Stimulated activated CD8-positive, alpha-beta memory T cell treated with anti-CD3 and anti-CD28 coated beads, Interleukin-12 subunit alpha, Interleukin-12 subunit beta, amount 100 ng/mL, for 4 hours (primary cell): ENCODE measurements around the gene NUP62CL.

ENCODE experiments used
- DNase-seq: peaks from one replicate; pipeline ENCODE4 v3.0.0-alpha.2; 2020; ENCODE audit warnings: low read depth

NUP62CL gene

DNA sequence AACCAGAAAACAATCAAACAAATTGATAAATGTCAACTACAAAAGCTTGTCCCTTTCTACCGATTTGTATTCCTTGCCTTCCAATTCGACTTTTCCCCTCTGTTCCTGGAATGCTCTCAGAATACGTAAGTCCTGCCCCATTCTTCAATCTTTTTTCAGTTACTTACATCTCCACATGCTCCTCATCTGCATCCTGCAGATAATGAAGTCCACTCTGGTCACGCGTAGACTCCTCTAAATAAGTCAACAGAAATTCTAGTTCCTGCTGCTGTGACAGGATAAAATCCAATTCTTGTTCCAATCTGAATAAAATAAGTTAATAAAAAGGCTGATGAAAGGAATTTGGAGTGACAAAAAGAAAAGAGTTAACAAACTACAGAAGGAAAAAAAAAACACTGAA lies 53.2 kb downstream of the NUP62CL start:
- no peak for DNase-seq

DNA sequence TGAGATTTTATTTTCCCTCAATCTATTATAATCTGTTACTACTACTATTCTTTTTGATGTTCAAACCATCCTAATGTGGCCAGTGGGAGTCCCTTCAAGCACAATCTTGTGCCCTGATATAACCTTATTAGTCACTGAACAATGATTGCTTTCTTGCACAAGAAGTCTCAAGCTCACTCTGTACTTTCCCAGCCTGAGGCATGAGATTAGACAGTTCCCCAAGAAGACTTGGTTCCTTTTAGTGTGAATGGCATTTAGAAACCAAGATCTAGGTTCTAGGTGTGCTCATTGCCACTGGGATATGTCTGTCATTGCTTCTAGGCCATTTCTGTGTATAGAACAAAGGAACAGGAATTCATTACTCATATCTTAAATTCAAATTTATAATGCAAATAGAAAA lies 59.6 kb downstream of the NUP62CL start:
- no peak for DNase-seq

DNA sequence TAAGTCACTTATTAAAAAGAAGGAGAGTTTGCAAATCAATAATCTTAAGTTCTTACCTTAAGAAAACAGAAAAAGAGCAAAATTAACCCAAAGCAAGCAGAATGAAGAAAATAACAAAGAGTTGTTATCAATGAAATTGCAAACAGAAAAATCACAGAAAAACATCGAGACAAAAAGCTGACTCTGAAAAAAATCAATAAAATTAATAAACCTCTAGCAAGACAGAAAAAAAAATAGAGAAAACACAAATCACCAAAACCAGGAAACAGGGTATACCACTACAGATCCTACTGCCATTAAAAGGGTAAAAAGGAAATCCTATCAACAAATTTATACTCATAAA lies 70.3 kb downstream of the NUP62CL start:
- no peak for DNase-seq

DNA sequence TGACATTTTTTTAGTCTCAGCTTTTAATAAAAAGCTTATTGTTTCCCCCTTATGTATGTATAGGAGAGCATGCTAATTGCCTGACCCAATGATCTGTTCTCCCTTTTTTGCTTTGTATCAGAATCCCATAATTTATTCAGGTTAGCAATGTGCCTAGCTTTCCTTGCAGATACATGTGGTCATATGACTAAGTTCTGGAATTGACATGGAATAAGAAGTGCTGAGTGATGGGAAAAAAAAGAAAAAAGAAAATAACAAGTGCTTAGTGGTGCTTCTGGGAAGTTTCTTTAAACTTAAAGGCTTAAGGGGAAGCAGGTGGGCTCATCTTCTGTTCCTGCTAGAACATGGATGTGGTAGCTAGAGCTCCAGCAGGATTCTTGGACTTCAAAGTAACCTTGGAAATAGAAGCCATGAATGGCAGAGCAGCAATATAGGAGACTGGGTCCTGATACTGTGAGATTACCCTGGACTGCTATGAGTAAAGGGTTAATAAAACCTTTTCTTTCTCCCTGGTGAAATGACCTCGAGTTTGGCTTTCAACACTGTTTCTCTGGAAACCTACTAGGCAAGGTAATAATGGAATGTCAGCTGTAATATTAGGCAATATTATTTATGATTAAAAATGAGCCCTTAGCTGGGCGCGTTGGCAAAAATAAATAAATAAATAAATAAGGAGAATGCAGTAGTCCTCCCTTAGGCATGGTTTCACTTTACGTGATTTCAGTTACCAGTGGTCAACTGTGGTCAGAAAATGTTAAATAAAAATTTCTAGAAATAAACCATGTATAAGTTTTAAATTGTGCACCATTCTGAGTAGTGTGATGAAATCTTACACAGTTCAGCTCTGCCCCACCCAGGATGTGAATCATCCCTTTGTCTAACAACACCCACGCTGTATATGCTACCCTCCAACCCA lies 70.9 kb downstream of the NUP62CL start:
- no peak for DNase-seq

DNA sequence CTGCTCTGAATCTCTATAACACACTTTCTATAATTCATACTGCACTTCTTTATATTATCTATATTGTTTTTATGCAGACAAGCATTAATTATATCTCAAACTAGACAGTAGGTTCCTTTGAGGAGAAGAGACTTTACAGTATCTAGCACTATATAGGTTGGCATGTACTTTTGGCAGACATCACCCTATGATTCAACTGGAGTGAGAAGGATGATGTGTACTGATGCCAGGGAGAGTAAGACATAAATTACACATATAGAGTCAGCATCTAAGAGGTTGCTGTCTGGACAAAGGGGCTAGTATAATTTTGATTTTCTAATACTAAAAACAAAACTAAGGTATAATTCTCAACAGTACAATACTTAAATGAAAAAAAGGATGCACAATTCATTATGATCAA lies 82.5 kb downstream of the NUP62CL start:
- DNase-seq = no peak

DNA sequence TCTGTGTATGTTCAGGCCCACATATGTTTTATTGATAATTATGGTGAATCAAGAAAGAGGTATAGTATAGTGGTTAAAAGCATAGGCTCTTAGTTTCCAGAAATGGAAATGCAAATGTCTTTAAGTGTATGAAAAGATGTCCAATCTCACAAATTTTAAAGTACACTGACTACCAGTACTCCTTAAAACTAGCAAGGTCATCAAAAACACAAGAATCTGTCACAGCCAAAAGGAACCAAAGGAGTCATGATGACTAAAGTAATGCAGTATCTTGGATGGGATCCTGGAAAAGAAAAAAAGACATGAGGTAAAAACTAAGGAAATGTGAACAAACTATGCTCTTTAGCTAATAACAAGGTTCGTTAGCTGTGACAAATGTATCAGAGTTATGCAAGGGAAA lies 87.0 kb downstream of the NUP62CL start:
- DNase-seq = no peak

DNA sequence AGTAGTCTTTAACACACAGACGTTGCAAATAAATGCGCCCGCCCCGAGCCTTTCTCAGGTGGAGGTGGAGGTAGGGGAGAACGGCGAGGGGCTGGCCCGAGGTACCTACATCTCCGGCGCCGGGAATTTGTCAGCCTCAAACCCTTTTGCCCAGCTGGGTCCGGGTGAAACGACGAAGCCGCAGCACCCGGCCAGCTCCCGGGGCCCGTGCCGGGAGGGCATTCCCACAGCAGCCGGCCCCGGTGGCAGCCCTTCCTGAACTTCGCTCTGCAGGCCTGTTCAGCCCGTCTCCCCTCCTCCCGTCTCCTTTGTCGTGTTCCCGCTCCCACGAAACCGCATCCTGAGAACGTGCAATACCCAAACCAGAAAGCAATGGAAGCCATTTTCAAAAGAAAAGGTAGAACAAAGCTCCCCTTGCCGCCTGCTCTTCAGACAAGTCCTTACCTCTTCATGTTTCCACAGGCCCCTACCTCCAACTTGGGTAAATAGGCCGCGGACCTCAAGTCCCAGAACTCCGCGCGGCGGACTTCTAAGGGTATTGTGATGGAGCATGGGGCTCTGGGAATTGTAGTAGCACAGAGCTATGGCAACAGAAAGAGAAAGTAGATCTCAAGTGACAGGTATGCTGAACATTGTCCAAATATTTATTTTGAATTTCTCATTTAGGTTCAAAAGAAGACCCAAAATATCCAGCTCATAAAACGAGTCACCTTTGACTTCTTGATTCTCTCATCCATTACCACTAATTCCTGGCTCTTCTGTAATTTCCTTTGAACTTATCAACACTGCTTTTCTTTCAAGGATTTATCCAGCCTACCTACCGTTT lies 87.7 kb downstream of the NUP62CL start, which contains the start of gene RBM41:
TSS of gene RBM41 (minus strand) at position 501 of the 826 bp plus-strand sequence. CDS start at position 452, 49 bp downstream.
- peak; percentile 26 for DNase-seq

DNA sequence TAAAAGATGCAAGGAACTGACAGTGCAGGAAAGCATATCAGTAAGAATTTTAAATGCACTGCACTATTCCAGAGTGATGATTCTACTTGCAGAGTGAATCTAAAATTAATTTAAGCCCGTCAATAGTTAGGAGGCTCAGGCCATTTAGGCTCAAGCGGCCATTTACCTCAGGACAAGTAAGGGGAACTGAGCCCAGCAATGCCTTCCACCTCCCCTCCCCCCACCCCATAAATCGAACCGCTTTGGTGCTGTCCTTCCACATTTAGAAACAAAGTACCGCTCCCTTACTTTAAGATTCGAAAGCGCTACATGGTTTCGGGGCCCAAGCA lies 88.3 kb downstream of the NUP62CL start:
- no peak for DNase-seq

DNA sequence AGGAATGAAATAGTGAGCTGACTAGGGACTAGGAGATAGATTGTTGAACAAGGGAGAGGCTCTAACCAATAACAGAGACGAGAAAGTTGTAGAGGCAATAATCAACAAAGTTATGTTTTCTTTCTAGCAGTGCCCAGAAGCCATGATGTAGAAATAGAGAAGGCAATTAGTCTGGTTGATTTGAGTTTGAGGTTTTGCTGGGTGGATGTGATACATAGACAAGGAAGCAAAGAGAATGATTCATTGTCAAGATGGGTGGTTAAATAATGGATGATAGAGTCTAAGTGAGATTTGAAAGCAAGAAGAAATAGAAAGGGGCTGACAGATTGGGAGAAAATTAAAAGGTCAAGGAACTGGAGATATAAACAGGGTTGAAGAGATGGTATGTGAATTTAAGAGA lies 98.8 kb downstream of the NUP62CL start:
- no peak for DNase-seq

DNA sequence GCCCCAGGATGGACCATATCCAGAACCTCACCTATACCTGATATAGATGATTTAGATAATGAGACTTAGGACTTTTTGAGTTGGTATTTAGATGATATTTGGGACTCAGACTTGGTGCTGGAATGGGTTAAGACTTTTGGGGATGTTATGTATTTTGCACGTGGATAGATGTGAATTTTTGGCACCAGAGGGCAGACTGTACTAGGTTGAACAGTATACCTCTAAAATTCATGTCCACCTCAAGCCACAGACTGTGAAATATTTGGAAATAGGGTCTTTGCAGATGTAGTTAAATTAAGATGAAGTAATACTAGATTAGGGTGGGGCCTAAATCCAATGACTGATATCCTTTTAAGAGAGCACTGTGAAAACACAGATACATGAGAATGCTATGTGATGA lies 103.3 kb downstream of the NUP62CL start:
- no peak for DNase-seq

DNA sequence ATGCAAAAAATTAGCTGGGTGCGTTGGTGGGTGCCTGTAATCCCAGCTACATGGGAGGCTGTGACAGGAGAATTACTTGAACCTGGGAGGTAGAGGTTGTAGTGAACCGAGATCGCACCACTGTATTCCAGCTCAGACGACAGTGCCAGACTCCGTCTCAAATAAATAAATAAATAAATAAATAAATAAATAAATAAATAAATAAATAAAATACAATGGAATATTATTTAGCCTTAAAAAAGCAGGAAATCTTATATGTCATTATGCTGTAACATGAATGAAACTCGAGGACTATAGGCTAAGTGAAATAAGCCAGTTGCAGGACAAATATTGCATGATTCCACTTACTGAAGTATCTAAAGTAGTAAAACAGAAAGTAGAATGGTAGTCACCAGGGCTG lies 130.1 kb downstream of the NUP62CL start:
- DNase-seq = no peak
